Measurements from ENCODE around the gene NMNAT2.
A peak's percentile ranks its signal among the peaks of the same experiment; 100 is the strongest.

Gene NMNAT2

GRCh38 chr1:183456826-183457225, 38.6 kb upstream of the NMNAT2 start:
- no peak overlapping the region for H3K4me3 ChIP-seq (ENCODE audit: low read length)
- no peak for DNase-seq (ENCODE audit: low read depth)
- TF ChIP-seq CTCF (IDR thresholded peaks at IDR 0.05; ENCODE audit: insufficient read depth, low read depth, low read length, missing control alignments) = no peak

GRCh38 chr1:183454377-183454776, 36.2 kb upstream of the NMNAT2 start:
- no peak overlapping the region for H3K4me3 ChIP-seq (ENCODE audit: low read length)
- peak; percentile 65 for DNase-seq (ENCODE audit: low read depth)
- TF ChIP-seq CTCF (IDR thresholded peaks at IDR 0.05; ENCODE audit: insufficient read depth, low read depth, low read length, missing control alignments) = no peak

GRCh38 chr1:183450093-183450492, 31.9 kb upstream of the NMNAT2 start:
- no peak overlapping the region for H3K4me3 ChIP-seq (ENCODE audit: low read length)
- no peak for DNase-seq (ENCODE audit: low read depth)
- TF ChIP-seq CTCF (IDR thresholded peaks at IDR 0.05; ENCODE audit: insufficient read depth, low read depth, low read length, missing control alignments) = no peak

- no peak overlapping the region for H3K4me3 ChIP-seq (ENCODE audit: low read length)
- no peak for TF ChIP-seq CTCF (IDR thresholded peaks at IDR 0.05; ENCODE audit: insufficient read depth, low read depth, low read length, missing control alignments)
- DNase-seq (ENCODE audit: low read depth) = no peak
These were observed 31.1 kb upstream of the NMNAT2 start for GRCh38 chr1:183449223-183449770.

GRCh38 chr1:183444243-183444642, 26.1 kb upstream of the NMNAT2 start:
- no peak for TF ChIP-seq CTCF (IDR thresholded peaks at IDR 0.05; ENCODE audit: insufficient read depth, low read depth, low read length, missing control alignments)
- no peak overlapping the region for H3K4me3 ChIP-seq (ENCODE audit: low read length)
- peak; percentile 38 for DNase-seq (ENCODE audit: low read depth)

GRCh38 chr1:183443466-183443865, 25.3 kb upstream of the NMNAT2 start:
- DNase-seq (ENCODE audit: low read depth) = no peak
- no peak for TF ChIP-seq CTCF (IDR thresholded peaks at IDR 0.05; ENCODE audit: insufficient read depth, low read depth, low read length, missing control alignments)
- H3K4me3 ChIP-seq (ENCODE audit: low read length) = no peak overlapping the region

- no peak for DNase-seq (ENCODE audit: low read depth)
- H3K4me3 ChIP-seq (ENCODE audit: low read length) = no peak overlapping the region
- no peak for TF ChIP-seq CTCF (IDR thresholded peaks at IDR 0.05; ENCODE audit: insufficient read depth, low read depth, low read length, missing control alignments)
These were observed 24.8 kb upstream of the NMNAT2 start for GRCh38 chr1:183443011-183443410.

All from epithelial cell of esophagus (primary cell).